Keratinocyte (primary cell): ENCODE data around the gene GFAP. TPM values are rescaled to one million over a fixed set of nuclear protein-coding genes. Genes with fewer than 3 reads are reported as not detected.
A peak's percentile ranks its signal among the peaks of the same experiment; 100 is the strongest.

Experiments
- DNase-seq: peaks from one replicate; pipeline ENCODE4 v3.0.0-alpha.2; 2011; ENCODE audit warnings: low read depth, missing footprints, low spot score
- FAIRE-seq: peaks from 2 replicates; lab custom pipeline; 2011; peaks lifted over from hg19 to GRCh38; lab: Jason Lieb, UNC
- H2AFZ ChIP-seq: 2 replicates; pipeline ENCODE4 v1.6.0; 2012; ENCODE audit warnings: low read length, control low read depth, inconsistent platforms; ENCODE audit not compliant: control insufficient read depth
- H3K27ac ChIP-seq: 2 replicates; pipeline ENCODE4 v1.5.1; 2011; ENCODE audit warnings: low read length; ENCODE audit not compliant: control insufficient read depth, insufficient read depth
- H3K27me3 ChIP-seq: 3 replicates; pipeline ENCODE4 v1.6.0; 2011; ENCODE audit warnings: low read length; ENCODE audit not compliant: control insufficient read depth, insufficient read depth; ENCODE audit errors: extremely low read depth
- H3K36me3 ChIP-seq, 2 experiments: 2 replicates in 1 of 2; 3 replicates in 1 of 2; pipeline ENCODE4 v1.5.1; 2011; ENCODE audit warnings: low read length in 2 of 2, mild to moderate bottlenecking in 1 of 2; ENCODE audit not compliant: control insufficient read depth in 2 of 2, insufficient read depth in 2 of 2; ENCODE audit errors: extremely low read depth in 1 of 2
- H3K4me1 ChIP-seq: 3 replicates; pipeline ENCODE4 v1.5.1; 2011; ENCODE audit warnings: low read length; ENCODE audit not compliant: control insufficient read depth, insufficient read depth; ENCODE audit errors: extremely low read depth
- H3K4me2 ChIP-seq: 3 replicates; pipeline ENCODE4 v1.6.0; 2011; ENCODE audit warnings: low read depth, low read length; ENCODE audit not compliant: control insufficient read depth, insufficient read depth; ENCODE audit errors: extremely low read depth
- H3K4me3 ChIP-seq, 3 experiments: fragments of 200-600 bp in 1 of 3; sonication (generic) in 1 of 3; 2 replicates in 2 of 3; 3 replicates in 1 of 3; pipeline ENCODE4 v1.5.1; 2011 to 2016; ENCODE audit warnings: low read length in 3 of 3, mild to moderate bottlenecking in 3 of 3, control low read depth in 2 of 3, inconsistent platforms in 1 of 3, low read depth in 1 of 3, mixed read lengths in 1 of 3, mixed run types in 1 of 3, moderate library complexity in 1 of 3; ENCODE audit not compliant: control insufficient read depth in 2 of 3, insufficient read depth in 2 of 3; ENCODE audit errors: extremely low read depth in 1 of 3
- H3K79me2 ChIP-seq: 2 replicates; pipeline ENCODE4 v1.6.0; 2012; ENCODE audit warnings: low read length; ENCODE audit not compliant: control insufficient read depth, insufficient read depth
- H3K9ac ChIP-seq: 3 replicates; pipeline ENCODE4 v1.6.0; 2011; ENCODE audit warnings: low read length; ENCODE audit not compliant: control insufficient read depth, insufficient read depth; ENCODE audit errors: extremely low read depth
- H3K9me1 ChIP-seq: 3 replicates; pipeline ENCODE4 v1.6.0; 2011; ENCODE audit warnings: low read length; ENCODE audit not compliant: control insufficient read depth, insufficient read depth; ENCODE audit errors: extremely low read depth
- H3K9me3 ChIP-seq: 2 replicates; pipeline ENCODE4 v1.5.1; 2012; ENCODE audit warnings: low read depth, low read length; ENCODE audit not compliant: control insufficient read depth
- H4K20me1 ChIP-seq: 3 replicates; pipeline ENCODE4 v1.6.0; 2011; ENCODE audit warnings: low read length; ENCODE audit not compliant: control insufficient read depth, insufficient read depth; ENCODE audit errors: extremely low read depth
- CTCF ChIP-seq, 3 experiments: IDR thresholded peaks in 1 of 3; conservative IDR thresholded peaks in 1 of 3; optimal IDR thresholded peaks in 1 of 3; 2 replicates in 2 of 3; 3 replicates in 1 of 3; pipeline versions ENCODE3 to v1.5.1; 2011; ENCODE audit warnings: low read length in 3 of 3, mild to moderate bottlenecking in 3 of 3, moderate library complexity in 2 of 3, control low read depth in 1 of 3, inconsistent platforms in 1 of 3; ENCODE audit not compliant: insufficient read depth in 2 of 3; ENCODE audit errors: extremely low read depth in 1 of 3
- EZH2 ChIP-seq: IDR thresholded peaks from one replicate; pipeline ENCODE4 v1.6.1; 2012; ENCODE audit warnings: inconsistent platforms, mild to moderate bottlenecking, low read length, moderate library complexity
- dilution Hi-C: fragments of 300-500 bp; cut with MboI; formaldehyde crosslinking; loops from one replicate; pipeline ENCODE4 v1.7.0; 2020; ENCODE audit warnings: low sequenced_read_pairs; ENCODE audit not compliant: extremely low pct_ligation_motif_present
- polyA plus RNA-seq, 5 experiments: library from polyadenylated mRNA; depleted of rRNA in 3 of 5; stranded (reverse) in 3 of 5; stranded (forward) in 1 of 5; unstranded in 1 of 5; fragments of >200 nt; gene quantifications; 1 replicate in 1 of 5; 2 replicates in 3 of 5; 3 replicates in 1 of 5; pipeline versions ENCODE4 v1.2.1 to v1.2.3, GENCODE V29; 2011 to 2012; ENCODE audit warnings: missing spikeins in 2 of 5, low read depth in 1 of 5, low replicate concordance in 1 of 5

GFAP gene
- polyA plus RNA-seq, 1 donor (not counting 4 experiments of a cell fraction or from before 2014, with no cell fraction given): 0.14 TPM

- dilution Hi-C loops: loop anchor here (25.0 kb wide), 1 partner anchor 99 kb away; no protein-coding TSS in a partner anchor
- Histone ChIP-seq H4K20me1 (no peaks in the 10 kb centered on the region), H3K9me1 (peaks cover 2% of the 10 kb centered on the region), H3K4me3 (no peak overlapping the region), H3K27ac (no peak overlapping the region), H3K36me3 (no peaks in the 10 kb centered on the region), H3K79me2 (no peaks in the 10 kb centered on the region), H3K9ac (no peak overlapping the region), H3K4me2 (no peak overlapping the region), H2AFZ (no peak overlapping the region), H3K4me1 (peaks cover 46% of the 10 kb centered on the region), H3K9me3 (no peaks in the 10 kb centered on the region), H3K27me3 (no peaks in the 10 kb centered on the region)
- DNase-seq: no peak
- no peak for FAIRE-seq
- TF ChIP-seq CTCF (optimal IDR thresholded peaks at IDR 0.05 in 1 of 3, IDR thresholded peaks at IDR 0.05 in 1 of 3, conservative IDR thresholded peaks at IDR 0.05 in 1 of 3; ENCODE audit: extremely low read depth in 1 of 3, insufficient read depth in 2 of 3, low read length in 3 of 3) (no peak), EZH2 (no peak)
Measured at GRCh38 chr17:44912763-44913544, 2.3 kb downstream of the GFAP start.

- Histone ChIP-seq H3K4me3 (no peak overlapping the region), H4K20me1 (no peaks in the 10 kb centered on the region), H3K79me2 (no peaks in the 10 kb centered on the region), H3K9ac (no peak overlapping the region), H3K27ac (no peak overlapping the region), H3K9me1 (no peaks in the 10 kb centered on the region), H2AFZ (peak overlapping the region; percentile 61), H3K9me3 (no peaks in the 10 kb centered on the region), H3K27me3 (no peaks in the 10 kb centered on the region), H3K36me3 (no peaks in the 10 kb centered on the region), H3K4me2 (peak overlapping the region; percentile 49), H3K4me1 (peaks cover 33% of the 10 kb centered on the region)
- FAIRE-seq: no peak
- TF ChIP-seq EZH2 (no peak), CTCF (optimal IDR thresholded peaks at IDR 0.05 in 1 of 3, IDR thresholded peaks at IDR 0.05 in 1 of 3, conservative IDR thresholded peaks at IDR 0.05 in 1 of 3; ENCODE audit: extremely low read depth in 1 of 3, insufficient read depth in 2 of 3, low read length in 3 of 3) (peak; percentile 44 to 67 (median 51))
- dilution Hi-C loops: loop anchor here (25.0 kb wide), 1 partner anchor 101 kb away; no protein-coding TSS in a partner anchor
- no peak for DNase-seq
Measured at GRCh38 chr17:44911133-44912001, 3.9 kb downstream of the GFAP start.
